Esophagus muscularis mucosa (tissue), 4 donors: ENCODE measurements around the gene THSD4.

ENCODE experiments used
- EP300 ChIP-seq: sonication (generic); formaldehyde crosslinking; IDR thresholded peaks from one replicate; pipeline ENCODE4 v1.6.1; 2017; ENCODE audit warnings: antibody characterized with exemption
- POLR2A ChIP-seq: fragments of 450-650 bp; IDR thresholded peaks from one replicate; pipeline ENCODE4 v1.6.1; 2017; ENCODE audit warnings: antibody characterized with exemption, moderate library complexity, mild to moderate bottlenecking, low read depth
- POLR2AphosphoS5 ChIP-seq, 2 donors: sonication (generic); formaldehyde crosslinking; IDR thresholded peaks; one replicate each; pipeline ENCODE4 v1.6.1; 2017; ENCODE audit warnings: antibody characterized with exemption in 2 of 2
- TF ChIP-seq, protein P1 (sequence below), 3 experiments: fragments of 200-600 bp in 2 of 3; fragments of 450-650 bp in 1 of 3; sonication (generic) in 2 of 3; IDR thresholded peaks; one replicate each; pipeline ENCODE4 v1.5.1; 2017 to 2019; ENCODE audit warnings: antibody characterized with exemption in 3 of 3, mild to moderate bottlenecking in 2 of 3, moderate library complexity in 1 of 3

DNA sequence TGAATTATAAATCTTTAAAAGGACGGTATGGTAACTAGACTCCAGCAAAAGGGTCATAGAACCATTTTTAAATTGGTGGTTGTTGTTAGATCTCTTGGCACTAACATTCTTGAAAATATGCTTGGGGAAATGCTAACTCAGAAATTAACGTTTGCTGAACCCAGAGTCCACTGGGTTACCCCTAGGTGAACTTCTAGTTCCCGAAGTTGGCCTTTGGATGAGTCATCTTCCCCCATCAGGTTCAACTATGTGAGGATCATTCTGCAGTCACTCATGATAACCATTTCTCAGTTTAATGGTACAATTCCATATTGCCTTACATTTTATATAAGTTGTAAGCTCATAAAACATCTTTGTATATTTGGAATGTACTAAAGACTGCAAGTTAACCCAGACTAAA lies 204.7 kb downstream of the THSD4 start:
- TF ChIP-seq, protein P1, sequence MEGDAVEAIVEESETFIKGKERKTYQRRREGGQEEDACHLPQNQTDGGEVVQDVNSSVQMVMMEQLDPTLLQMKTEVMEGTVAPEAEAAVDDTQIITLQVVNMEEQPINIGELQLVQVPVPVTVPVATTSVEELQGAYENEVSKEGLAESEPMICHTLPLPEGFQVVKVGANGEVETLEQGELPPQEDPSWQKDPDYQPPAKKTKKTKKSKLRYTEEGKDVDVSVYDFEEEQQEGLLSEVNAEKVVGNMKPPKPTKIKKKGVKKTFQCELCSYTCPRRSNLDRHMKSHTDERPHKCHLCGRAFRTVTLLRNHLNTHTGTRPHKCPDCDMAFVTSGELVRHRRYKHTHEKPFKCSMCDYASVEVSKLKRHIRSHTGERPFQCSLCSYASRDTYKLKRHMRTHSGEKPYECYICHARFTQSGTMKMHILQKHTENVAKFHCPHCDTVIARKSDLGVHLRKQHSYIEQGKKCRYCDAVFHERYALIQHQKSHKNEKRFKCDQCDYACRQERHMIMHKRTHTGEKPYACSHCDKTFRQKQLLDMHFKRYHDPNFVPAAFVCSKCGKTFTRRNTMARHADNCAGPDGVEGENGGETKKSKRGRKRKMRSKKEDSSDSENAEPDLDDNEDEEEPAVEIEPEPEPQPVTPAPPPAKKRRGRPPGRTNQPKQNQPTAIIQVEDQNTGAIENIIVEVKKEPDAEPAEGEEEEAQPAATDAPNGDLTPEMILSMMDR (IDR thresholded peaks at IDR 0.05) = no peak
- TF ChIP-seq POLR2A (no peak), POLR2AphosphoS5 (IDR thresholded peaks at IDR 0.05) (no peak), EP300 (no peak)
